K562 (cell line): ENCODE results near the gene GET3. TPM values are rescaled to one million over a fixed set of nuclear protein-coding genes. Genes with fewer than 3 reads are reported as not detected.
A peak's percentile ranks its signal among the peaks of the same experiment; 100 is the strongest.

Experiments
- ASH1L ChIP-seq: fragments of 450-650 bp; IDR thresholded peaks from 2 replicates; pipeline ENCODE4 v1.6.1; 2018; ENCODE audit warnings: borderline replicate concordance, mild to moderate bottlenecking, low read depth; ENCODE audit not compliant: partially characterized antibody
- CBFA2T2 ChIP-seq: fragments of 450-650 bp; conservative IDR thresholded peaks from 2 replicates; pipeline ENCODE4 v1.6.1; 2017; ENCODE audit warnings: mild to moderate bottlenecking
- CEBPG ChIP-seq, 3 experiments: fragments of 200-800 bp in 1 of 3; sonication (Bioruptor generic) in 1 of 3; sonication (generic) in 1 of 3; formaldehyde crosslinking in 1 of 3; IDR thresholded peaks in 2 of 3; conservative IDR thresholded peaks in 1 of 3; 2 replicates each; pipeline versions ENCODE4 v1.6.1 to v1.8.0; 2016 to 2022; ENCODE audit warnings: missing compliant biosample characterization in 2 of 3, missing genetic modification characterization in 2 of 3, mild to moderate bottlenecking in 1 of 3, missing genetic modification reagents in 1 of 3
- CXXC5 ChIP-seq: fragments of 250-450 bp; sonication (Bioruptor Pico); IDR thresholded peaks from 2 replicates; pipeline ENCODE4 v1.8.0; 2022; ENCODE audit warnings: inconsistent platforms, mild to moderate bottlenecking, moderate library complexity
- DACH1 ChIP-seq: fragments of 450-650 bp; IDR thresholded peaks from 2 replicates; pipeline ENCODE4 v1.6.1; 2018; ENCODE audit not compliant: partially characterized antibody
- ELF2 ChIP-seq: fragments of 250-450 bp; sonication (Bioruptor Pico); IDR thresholded peaks from 2 replicates; pipeline ENCODE4 v1.5.0; 2021; ENCODE audit warnings: mild to moderate bottlenecking
- ETV6 ChIP-seq, 3 experiments: fragments of 150-350 bp in 1 of 3; sonication (generic) in 1 of 3; formaldehyde crosslinking in 1 of 3; IDR thresholded peaks; 2 replicates each; pipeline versions ENCODE4 v1.6.1 to v1.8.0; 2014 to 2022; ENCODE audit warnings: borderline replicate concordance in 2 of 3, low read depth in 2 of 3, antibody characterized with exemption in 1 of 3, low read length in 1 of 3, mild to moderate bottlenecking in 1 of 3, missing genetic modification reagents in 1 of 3
- HNRNPLL ChIP-seq: fragments of 200-400 bp; formaldehyde crosslinking; IDR thresholded peaks from 2 replicates; pipeline ENCODE4 v1.6.1; 2017; ENCODE audit warnings: low read length, low read depth, mild to moderate bottlenecking; ENCODE audit not compliant: poor library complexity, severe bottlenecking
- MBD2 ChIP-seq: sonication (generic); IDR thresholded peaks from 2 replicates; pipeline ENCODE4 v1.6.1; 2016; ENCODE audit warnings: low read depth, borderline replicate concordance
- MTA3 ChIP-seq: fragments of 450-650 bp; formaldehyde crosslinking; IDR thresholded peaks from 2 replicates; pipeline ENCODE4 v1.6.1; 2017; ENCODE audit warnings: mild to moderate bottlenecking, borderline replicate concordance
- ZNF830 ChIP-seq: fragments of 250-450 bp; sonication (Bioruptor Pico); IDR thresholded peaks from 2 replicates; pipeline ENCODE4 v1.5.0; 2021; ENCODE audit warnings: mild to moderate bottlenecking
- polyA plus RNA-seq, 8 experiments: library from polyadenylated mRNA; depleted of rRNA in 4 of 8; stranded (reverse) in 5 of 8; unstranded in 3 of 8; fragments of >200 nt; fragmentation: Nextera tagmentation in 2 of 8; fragmentation: Illumina TruSeq in 1 of 8; extraction: Ambion mirVana in 2 of 8; extraction: Trizol in 1 of 8; gene quantifications; 2 replicates each; pipeline versions ENCODE4 v1.2.1 to v1.2.3, GENCODE V29; 2011 to 2014; ENCODE audit warnings: inconsistent platforms in 1 of 8, missing spikeins in 1 of 8
- total RNA-seq, 7 experiments: library from RNA; depleted of rRNA in 6 of 7; stranded (reverse); fragments of >200 nt in 6 of 7; fragmentation: Illumina TruSeq in 2 of 7; extraction: Trizol in 2 of 7; gene quantifications; 2 replicates each; pipeline versions ENCODE4 v1.2.1 to v1.2.3, GENCODE V29; 2011 to 2021; ENCODE audit warnings: low replicate concordance in 1 of 7
- TF ChIP-seq, protein P1 (sequence below), 2 experiments: fragments of 450-650 bp in 1 of 2; IDR thresholded peaks; 2 replicates each; pipeline ENCODE4 v1.6.1; 2011 to 2017; ENCODE audit warnings: low read depth in 2 of 2, antibody characterized with exemption in 1 of 2, borderline replicate concordance in 1 of 2, low read length in 1 of 2, mild to moderate bottlenecking in 1 of 2, mixed read lengths in 1 of 2; ENCODE audit not compliant: control insufficient read depth in 1 of 2
- TF ChIP-seq, protein P2 (sequence below): fragments of 250-450 bp; sonication (Bioruptor Pico); IDR thresholded peaks from 2 replicates; pipeline ENCODE4 v1.4.0; 2020
- TF ChIP-seq, protein P3 (sequence below): sonication (generic); formaldehyde crosslinking; IDR thresholded peaks from 2 replicates; pipeline ENCODE4 v1.8.0; 2022; ENCODE audit warnings: mild to moderate bottlenecking, missing genetic modification reagents, borderline replicate concordance

GET3 gene
- total and polyA plus RNA-seq, 9 of the 15 experiments (the other 6 are each of a cell fraction or from before 2014, with no cell fraction given), result 8.3 to 83.5 (median 51.8) TPM

DNA sequence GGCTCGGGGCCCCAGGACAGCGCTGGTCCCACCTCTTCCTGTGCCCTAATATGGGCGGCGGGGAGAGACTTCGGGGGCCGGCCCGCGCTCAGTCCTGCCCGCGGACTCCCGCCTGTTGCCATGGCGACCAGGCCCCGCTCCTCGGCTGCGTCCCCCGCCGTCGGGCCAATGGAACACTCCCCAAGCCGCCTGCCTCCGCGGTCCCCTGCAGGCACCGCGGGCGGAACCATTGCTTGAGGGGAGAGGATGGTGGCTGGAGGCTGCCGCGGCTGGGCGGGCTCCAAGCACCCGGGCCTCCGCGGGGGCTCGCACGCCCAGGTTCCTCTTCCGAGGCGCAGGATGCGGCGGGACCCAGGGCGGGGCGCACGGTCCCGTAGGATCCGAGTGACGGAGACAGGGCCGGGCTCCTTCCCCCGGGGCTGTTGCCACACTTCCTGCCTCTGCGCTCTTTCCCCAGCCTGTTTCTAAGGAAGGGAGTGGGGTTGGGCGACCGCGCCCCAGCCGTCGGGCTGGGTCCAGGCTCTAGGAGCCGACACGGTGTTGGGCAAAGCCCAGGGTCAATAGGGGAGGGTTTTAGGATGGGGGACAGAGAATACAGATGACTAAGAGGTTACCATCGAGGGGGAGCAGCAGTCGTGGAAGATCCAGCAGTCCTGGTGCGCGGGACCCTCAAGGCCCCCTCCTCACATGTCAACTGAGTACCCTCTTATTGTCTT lies 52.8 kb downstream of the GET3 start (continued):
- TF ChIP-seq, protein P1, sequence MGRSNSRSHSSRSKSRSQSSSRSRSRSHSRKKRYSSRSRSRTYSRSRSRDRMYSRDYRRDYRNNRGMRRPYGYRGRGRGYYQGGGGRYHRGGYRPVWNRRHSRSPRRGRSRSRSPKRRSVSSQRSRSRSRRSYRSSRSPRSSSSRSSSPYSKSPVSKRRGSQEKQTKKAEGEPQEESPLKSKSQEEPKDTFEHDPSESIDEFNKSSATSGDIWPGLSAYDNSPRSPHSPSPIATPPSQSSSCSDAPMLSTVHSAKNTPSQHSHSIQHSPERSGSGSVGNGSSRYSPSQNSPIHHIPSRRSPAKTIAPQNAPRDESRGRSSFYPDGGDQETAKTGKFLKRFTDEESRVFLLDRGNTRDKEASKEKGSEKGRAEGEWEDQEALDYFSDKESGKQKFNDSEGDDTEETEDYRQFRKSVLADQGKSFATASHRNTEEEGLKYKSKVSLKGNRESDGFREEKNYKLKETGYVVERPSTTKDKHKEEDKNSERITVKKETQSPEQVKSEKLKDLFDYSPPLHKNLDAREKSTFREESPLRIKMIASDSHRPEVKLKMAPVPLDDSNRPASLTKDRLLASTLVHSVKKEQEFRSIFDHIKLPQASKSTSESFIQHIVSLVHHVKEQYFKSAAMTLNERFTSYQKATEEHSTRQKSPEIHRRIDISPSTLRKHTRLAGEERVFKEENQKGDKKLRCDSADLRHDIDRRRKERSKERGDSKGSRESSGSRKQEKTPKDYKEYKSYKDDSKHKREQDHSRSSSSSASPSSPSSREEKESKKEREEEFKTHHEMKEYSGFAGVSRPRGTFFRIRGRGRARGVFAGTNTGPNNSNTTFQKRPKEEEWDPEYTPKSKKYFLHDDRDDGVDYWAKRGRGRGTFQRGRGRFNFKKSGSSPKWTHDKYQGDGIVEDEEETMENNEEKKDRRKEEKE (IDR thresholded peaks at IDR 0.05; ENCODE audit: borderline replicate concordance in 1 of 2, control insufficient read depth in 1 of 2, low read depth in 2 of 2, low read length in 1 of 2), result peak in 1 of 2 experiments; percentile 91; a peak in 2 of 4 replicates
- TF ChIP-seq, protein P2, sequence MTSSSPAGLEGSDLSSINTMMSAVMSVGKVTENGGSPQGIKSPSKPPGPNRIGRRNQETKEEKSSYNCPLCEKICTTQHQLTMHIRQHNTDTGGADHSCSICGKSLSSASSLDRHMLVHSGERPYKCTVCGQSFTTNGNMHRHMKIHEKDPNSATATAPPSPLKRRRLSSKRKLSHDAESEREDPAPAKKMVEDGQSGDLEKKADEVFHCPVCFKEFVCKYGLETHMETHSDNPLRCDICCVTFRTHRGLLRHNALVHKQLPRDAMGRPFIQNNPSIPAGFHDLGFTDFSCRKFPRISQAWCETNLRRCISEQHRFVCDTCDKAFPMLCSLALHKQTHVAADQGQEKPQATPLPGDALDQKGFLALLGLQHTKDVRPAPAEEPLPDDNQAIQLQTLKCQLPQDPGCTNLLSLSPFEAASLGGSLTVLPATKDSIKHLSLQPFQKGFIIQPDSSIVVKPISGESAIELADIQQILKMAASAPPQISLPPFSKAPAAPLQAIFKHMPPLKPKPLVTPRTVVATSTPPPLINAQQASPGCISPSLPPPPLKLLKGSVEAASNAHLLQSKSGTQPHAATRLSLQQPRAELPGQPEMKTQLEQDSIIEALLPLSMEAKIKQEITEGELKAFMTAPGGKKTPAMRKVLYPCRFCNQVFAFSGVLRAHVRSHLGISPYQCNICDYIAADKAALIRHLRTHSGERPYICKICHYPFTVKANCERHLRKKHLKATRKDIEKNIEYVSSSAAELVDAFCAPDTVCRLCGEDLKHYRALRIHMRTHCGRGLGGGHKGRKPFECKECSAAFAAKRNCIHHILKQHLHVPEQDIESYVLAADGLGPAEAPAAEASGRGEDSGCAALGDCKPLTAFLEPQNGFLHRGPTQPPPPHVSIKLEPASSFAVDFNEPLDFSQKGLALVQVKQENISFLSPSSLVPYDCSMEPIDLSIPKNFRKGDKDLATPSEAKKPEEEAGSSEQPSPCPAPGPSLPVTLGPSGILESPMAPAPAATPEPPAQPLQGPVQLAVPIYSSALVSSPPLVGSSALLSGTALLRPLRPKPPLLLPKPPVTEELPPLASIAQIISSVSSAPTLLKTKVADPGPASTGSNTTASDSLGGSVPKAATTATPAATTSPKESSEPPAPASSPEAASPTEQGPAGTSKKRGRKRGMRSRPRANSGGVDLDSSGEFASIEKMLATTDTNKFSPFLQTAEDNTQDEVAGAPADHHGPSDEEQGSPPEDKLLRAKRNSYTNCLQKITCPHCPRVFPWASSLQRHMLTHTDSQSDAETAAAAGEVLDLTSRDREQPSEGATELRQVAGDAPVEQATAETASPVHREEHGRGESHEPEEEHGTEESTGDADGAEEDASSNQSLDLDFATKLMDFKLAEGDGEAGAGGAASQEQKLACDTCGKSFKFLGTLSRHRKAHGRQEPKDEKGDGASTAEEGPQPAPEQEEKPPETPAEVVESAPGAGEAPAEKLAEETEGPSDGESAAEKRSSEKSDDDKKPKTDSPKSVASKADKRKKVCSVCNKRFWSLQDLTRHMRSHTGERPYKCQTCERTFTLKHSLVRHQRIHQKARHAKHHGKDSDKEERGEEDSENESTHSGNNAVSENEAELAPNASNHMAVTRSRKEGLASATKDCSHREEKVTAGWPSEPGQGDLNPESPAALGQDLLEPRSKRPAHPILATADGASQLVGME (CRISPR knock-in tag), result peak; percentile 95
- TF ChIP-seq CXXC5 (CRISPR knock-in tag) (peak; percentile 96), ETV6 (IDR thresholded peaks at IDR 0.05; ENCODE audit: borderline replicate concordance in 1 of 2, low read depth in 2 of 2, low read length in 1 of 2) (0 out of 4 replicates have a peak, but pooled peaks of 1 of the 2 experiments have one; percentile 22), ETV6 (CRISPR knock-in tag; IDR thresholded peaks at IDR 0.05; ENCODE audit: borderline replicate concordance) (no peak), MBD2 (peak; percentile 93), ASH1L (no peak), ELF2 (CRISPR knock-in tag) (no peak), DACH1 (peak; percentile 17), ZNF830 (CRISPR knock-in tag) (no peak), CEBPG (CRISPR knock-in tag; IDR thresholded peaks at IDR 0.05) (peak; percentile 82), CEBPG (tag; conservative IDR thresholded peaks at IDR 0.05 in 1 of 2, IDR thresholded peaks at IDR 0.05 in 1 of 2) (peak in 1 of 2 experiments; percentile 91; a peak in 3 of 4 replicates), CBFA2T2 (no peak), HNRNPLL (peak; percentile 90), MTA3 (no peak; the same call in 1 of the 2 replicates)
- TF ChIP-seq, protein P3, sequence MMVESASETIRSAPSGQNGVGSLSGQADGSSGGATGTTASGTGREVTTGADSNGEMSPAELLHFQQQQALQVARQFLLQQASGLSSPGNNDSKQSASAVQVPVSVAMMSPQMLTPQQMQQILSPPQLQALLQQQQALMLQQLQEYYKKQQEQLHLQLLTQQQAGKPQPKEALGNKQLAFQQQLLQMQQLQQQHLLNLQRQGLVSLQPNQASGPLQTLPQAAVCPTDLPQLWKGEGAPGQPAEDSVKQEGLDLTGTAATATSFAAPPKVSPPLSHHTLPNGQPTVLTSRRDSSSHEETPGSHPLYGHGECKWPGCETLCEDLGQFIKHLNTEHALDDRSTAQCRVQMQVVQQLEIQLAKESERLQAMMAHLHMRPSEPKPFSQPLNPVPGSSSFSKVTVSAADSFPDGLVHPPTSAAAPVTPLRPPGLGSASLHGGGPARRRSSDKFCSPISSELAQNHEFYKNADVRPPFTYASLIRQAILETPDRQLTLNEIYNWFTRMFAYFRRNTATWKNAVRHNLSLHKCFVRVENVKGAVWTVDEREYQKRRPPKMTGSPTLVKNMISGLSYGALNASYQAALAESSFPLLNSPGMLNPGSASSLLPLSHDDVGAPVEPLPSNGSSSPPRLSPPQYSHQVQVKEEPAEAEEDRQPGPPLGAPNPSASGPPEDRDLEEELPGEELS (CRISPR knock-in tag), result 0 out of 2 replicates have a peak, but pooled peaks have one; percentile 26
